Measurements from ENCODE around the gene SLC6A9.

The SLC6A9 gene

DNA sequence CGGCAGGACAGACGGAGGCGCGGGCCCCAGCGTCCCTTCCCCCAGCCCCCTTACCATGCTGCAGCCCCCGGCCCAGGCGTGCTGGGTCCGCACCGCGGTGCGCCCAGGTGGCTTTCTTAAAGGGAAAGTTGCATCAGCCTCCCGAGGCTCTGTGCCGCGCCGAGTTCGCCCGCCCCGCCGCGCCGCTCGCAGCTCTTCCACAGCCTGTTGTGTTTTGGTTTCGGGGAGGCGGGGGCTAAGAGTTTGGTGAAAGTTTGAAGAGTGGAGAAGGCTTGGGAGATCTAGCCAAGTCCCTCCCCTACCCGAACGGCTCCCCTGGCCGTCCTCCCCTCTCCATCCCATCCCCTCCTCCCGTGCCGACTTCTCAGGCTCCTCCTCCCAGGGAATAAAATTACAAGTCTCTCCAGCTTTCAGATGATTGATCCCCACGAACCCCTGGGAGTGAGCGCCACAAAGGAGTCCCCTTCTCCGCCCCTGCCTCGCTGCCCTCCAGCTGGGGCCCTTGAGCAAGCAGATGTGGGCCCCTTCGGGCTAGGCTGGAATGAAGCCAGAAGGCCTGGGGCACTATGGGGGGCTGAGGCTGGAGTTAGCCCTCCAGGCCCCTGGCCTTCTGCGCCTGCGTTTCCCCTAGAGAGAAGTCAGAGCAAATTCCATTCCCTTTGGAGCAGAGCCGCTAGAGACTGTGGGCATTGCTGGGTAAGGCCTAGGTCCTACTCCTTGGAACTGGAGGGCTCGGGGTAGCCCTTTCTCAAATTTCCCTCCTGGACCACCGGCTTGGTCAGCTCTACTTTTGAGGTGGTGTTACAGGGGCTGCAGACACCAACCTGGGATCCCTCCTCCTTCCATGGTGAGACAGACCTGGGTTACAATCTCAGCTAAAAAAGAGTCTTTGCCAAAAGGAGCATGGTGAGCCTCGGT is at the start of gene SLC6A9:
SLC6A9 (minus strand) TSS at position 211 of the 918 bp plus-strand sequence. CDS start 7,185 bp downstream, outside the sequence.
- no peak for DNase-seq (ENCODE audit: insufficient read length, low spot score)
- FAIRE-seq = no peak

- FAIRE-seq = no peak
- no peak for DNase-seq (ENCODE audit: insufficient read length, low spot score)
These were observed 48.3 kb upstream of the SLC6A9 start for GRCh38 chr1:44079566-44079965.

GRCh38 chr1:44078104-44078503 is 46.8 kb upstream of the SLC6A9 start:
- no peak for FAIRE-seq
- no peak for DNase-seq (ENCODE audit: insufficient read length, low spot score)

DNA sequence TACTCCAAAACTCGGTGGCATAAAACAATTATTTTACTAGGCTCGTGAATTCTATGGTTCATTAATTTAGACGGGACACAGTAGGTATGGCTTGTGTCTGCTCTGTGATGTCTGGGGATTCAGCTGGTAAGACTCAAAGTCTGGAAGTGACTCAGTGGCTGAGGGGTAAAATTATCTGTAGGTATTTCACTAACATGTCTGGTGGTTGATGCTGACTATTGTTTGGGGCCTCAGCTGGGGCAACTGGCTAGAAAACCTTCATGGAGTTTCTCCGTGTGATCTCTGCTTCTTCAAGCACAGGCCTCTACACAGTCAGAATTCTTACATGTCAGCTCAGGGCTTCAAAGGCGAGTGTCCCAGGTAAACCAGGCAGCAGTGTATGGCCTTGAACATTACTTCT is 46.2 kb upstream of the SLC6A9 start:
- DNase-seq (ENCODE audit: insufficient read length, low spot score) (no peak), FAIRE-seq (no peak)

- FAIRE-seq (no peak), DNase-seq (ENCODE audit: insufficient read length, low spot score) (no peak)
These were observed 44.8 kb upstream of the SLC6A9 start for GRCh38 chr1:44076066-44076465.

- DNase-seq (ENCODE audit: insufficient read length, low spot score) = no peak
- FAIRE-seq = no peak
These were observed 43.2 kb upstream of the SLC6A9 start for GRCh38 chr1:44074415-44074814.

GRCh38 chr1:44073528-44073927 is 42.3 kb upstream of the SLC6A9 start:
- FAIRE-seq (peak; percentile 37), DNase-seq (ENCODE audit: insufficient read length, low spot score) (no peak)

GRCh38 chr1:44072821-44073220 is 41.6 kb upstream of the SLC6A9 start:
- FAIRE-seq = peak; percentile 35
- DNase-seq (ENCODE audit: insufficient read length, low spot score) = no peak

DNA sequence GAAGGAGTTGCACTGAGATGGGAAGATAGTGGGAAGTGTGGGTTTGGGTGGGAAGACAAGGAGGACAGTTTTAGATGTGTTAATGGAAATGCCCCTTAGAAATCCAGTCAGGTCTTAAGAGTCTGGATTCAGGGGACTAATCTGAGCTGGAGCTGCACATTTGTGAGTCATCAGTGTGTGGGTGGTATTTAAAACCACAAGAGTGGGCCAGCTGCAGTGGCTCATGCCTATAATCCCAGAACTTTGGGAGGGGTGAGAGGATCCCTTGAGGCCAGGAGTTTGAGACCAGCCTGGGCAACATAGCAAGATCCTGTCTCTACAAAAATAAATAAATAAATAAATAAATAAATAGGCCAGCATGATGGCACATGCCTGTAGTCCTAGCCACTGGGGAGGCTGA is 40.9 kb upstream of the SLC6A9 start:
- FAIRE-seq (no peak), DNase-seq (ENCODE audit: insufficient read length, low spot score) (no peak)

DNA sequence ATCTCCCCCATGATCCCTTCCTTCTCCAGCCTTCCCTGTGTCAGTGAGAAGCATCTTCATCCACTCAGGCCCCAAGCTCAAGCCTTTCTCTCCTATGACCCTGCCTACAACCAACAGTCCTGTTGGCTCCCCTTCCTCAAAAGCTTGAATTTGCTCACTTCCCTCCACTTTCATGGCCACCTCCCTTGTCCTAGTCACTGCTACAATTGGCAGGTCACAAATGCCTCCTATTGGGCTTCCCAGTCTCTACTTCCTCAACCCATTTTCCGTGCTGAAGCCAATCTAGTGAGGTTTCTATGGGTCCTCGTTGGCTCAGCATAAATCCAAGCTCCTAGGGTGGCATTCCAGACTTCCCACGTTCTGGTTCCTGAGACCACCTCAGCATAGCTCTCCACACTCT is 40.2 kb upstream of the SLC6A9 start:
- no peak for FAIRE-seq

DNA sequence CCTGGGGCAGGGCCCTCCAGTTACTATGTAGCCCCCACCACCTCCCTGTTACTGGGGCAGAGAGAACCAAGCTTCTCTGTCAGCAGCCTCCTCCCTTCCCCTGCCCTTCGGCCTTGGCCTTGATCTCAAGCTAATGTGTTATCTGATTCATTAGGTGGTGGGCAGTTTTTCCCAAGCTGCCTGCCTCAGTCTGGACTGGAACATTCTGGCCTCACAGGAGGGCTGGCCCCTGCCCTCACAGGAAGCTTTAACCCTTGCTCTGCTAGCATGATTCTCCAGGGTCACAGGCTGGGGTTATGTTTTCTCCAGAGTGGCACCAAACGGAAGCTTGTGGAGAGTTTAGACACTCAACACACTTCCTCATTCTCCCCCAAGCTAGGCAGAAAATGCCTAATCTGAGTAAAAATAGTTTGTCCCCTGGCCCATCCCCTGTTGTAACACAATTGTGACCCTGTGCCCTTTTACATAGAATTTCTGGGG is 37.2 kb upstream of the SLC6A9 start:
- FAIRE-seq = peak; percentile 84
- peak; percentile 42 for DNase-seq (ENCODE audit: insufficient read length, low spot score)

More for the DNA sequence above, 40.2 kb upstream of the SLC6A9 start:
- DNase-seq (ENCODE audit: insufficient read length, low spot score) = no peak

GRCh38 chr1:44067266-44068250 is 36.3 kb upstream of the SLC6A9 start:
- DNase-seq (ENCODE audit: insufficient read length, low spot score) (peak; percentile 20), FAIRE-seq (peak; percentile 51)

DNA sequence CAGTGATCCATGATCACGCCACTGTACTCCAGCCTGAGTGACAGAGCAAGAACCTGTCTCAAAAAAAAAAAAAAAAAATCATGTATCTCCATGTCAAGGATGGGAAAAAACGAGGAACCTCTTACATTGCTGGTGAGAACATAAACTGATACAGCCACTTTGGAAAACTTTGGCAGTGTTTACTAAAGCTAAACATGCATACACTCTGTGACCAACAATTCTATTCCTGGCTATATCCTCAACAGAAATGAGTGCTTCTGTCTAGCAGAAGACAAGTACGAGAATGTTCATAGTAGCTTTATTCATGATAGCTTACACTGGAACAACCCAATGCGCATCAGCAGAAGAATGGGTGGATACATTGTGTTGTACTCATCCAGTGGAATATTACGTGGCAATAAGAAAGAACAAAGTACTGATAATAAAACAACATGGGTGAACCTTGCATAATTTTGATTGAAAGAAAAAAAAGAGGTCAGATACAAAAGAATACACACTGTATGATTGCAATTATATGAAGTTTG is 31.5 kb upstream of the SLC6A9 start:
- FAIRE-seq = no peak
- DNase-seq (ENCODE audit: insufficient read length, low spot score) = no peak

- FAIRE-seq (no peak), DNase-seq (ENCODE audit: insufficient read length, low spot score) (no peak)
These were observed 30.6 kb upstream of the SLC6A9 start for GRCh38 chr1:44061857-44062256.

DNA sequence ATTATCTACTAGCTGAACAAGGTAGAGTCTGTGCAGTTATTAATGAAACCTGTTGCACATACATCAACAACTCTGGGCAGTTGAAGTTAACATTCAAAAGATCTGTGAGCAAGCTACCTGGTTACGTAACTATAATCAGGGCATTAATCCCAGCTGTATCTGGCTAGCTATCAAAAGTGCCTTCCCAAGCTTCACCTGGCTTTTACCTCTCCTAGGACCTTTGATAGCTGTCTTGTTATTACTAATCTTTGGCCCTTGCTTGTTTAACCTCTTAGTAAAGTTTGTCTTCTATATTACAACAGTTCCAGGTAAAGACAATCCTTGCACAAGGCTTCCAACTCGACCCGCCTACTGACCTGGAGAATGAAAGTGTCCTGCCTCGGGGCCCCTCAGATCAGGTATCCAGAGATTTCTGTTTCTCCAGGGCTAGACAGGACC is 29.6 kb upstream of the SLC6A9 start:
- FAIRE-seq = no peak

GRCh38 chr1:44059664-44060355 is 28.5 kb upstream of the SLC6A9 start:
- FAIRE-seq = no peak
- DNase-seq (ENCODE audit: insufficient read length, low spot score) = no peak

More for the DNA sequence above, 29.6 kb upstream of the SLC6A9 start:
- no peak for DNase-seq (ENCODE audit: insufficient read length, low spot score)

GRCh38 chr1:44059212-44059611 is 27.9 kb upstream of the SLC6A9 start:
- DNase-seq (ENCODE audit: insufficient read length, low spot score) = no peak
- no peak for FAIRE-seq

- FAIRE-seq (no peak), DNase-seq (ENCODE audit: insufficient read length, low spot score) (no peak)
These were observed 26.0 kb upstream of the SLC6A9 start for GRCh38 chr1:44057293-44057692.

DNA sequence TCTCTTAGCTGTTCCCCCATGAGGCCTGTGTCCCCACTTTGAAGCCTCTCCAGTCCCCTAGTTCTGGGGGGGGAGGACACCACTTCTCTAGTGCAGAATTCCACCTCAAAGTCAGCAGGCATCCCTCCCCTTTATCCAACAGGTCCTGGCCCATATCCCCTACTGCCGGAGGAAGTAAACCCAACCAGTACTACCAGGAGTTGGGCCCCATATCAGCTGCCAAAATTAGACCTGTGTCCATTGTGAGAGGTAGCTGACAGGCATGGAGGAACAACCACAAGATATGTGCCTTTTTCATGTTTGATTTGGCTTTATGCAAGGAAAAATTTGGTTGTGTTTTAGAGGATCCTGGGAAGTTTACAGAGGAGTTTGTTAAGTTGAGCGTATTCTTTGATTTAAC is 22.1 kb upstream of the SLC6A9 start:
- DNase-seq (ENCODE audit: insufficient read length, low spot score) = no peak
- FAIRE-seq = no peak

- DNase-seq (ENCODE audit: insufficient read length, low spot score) (no peak), FAIRE-seq (no peak)
These were observed 19.0 kb upstream of the SLC6A9 start for GRCh38 chr1:44050261-44050660.

All from GM19239 (cell line).